Thoracic aorta (tissue), 2 donors: ENCODE data around the gene PHLDA2. TPM values are rescaled to one million over a fixed set of nuclear protein-coding genes. Genes with fewer than 3 reads are reported as not detected.

Source experiments
- ATAC-seq: fragments of 150-250 bp; one replicate; pipeline ENCODE4 v1.8.0; 2017; ENCODE audit warnings: low read depth; ENCODE audit not compliant: insufficient number of reproducible peaks, low FRiP score
- DNase-seq: peaks from one replicate; pipeline ENCODE4 v3.0.0-alpha.2; 2020; ENCODE audit warnings: low spot score
- H3K27ac ChIP-seq, 2 donors: fragments of 200-600 bp; sonication (generic); 1 replicate in 1 of 2; 2 replicates in 1 of 2; pipeline ENCODE4 v1.5.1; 2016; ENCODE audit warnings: mild to moderate bottlenecking in 2 of 2, moderate library complexity in 2 of 2
- H3K27me3 ChIP-seq: fragments of 200-600 bp; sonication (generic); replicated peaks from 2 replicates; pipeline ENCODE4 v1.6.0; 2016; ENCODE audit warnings: mild to moderate bottlenecking; ENCODE audit not compliant: insufficient read depth
- H3K36me3 ChIP-seq: fragments of 200-600 bp; sonication (generic); one replicate; pipeline ENCODE4 v1.5.1; 2016
- H3K4me1 ChIP-seq, 2 donors: fragments of 200-600 bp; sonication (generic); 1 replicate in 1 of 2; 2 replicates in 1 of 2; pipeline versions ENCODE4 v1.5.1 to v1.6.0; 2016; ENCODE audit warnings: low read depth in 2 of 2, mild to moderate bottlenecking in 1 of 2; ENCODE audit not compliant: control insufficient read depth in 1 of 2
- H3K4me3 ChIP-seq: fragments of 200-600 bp; sonication (generic); 2 replicates; pipeline ENCODE4 v1.5.1; 2016; ENCODE audit warnings: mild to moderate bottlenecking
- H3K9me3 ChIP-seq: fragments of 200-600 bp; sonication (generic); 2 replicates; pipeline ENCODE4 v1.5.1; 2016
- total RNA-seq, 2 donors: library from RNA; depleted of rRNA; stranded (reverse); fragments of >200 nt; gene quantifications; one replicate each; pipeline versions ENCODE4 v1.1.0 to v1.2.3, GENCODE V29; 2016
- TF ChIP-seq, protein P1 (sequence below): fragments of 200-600 bp; sonication (generic); IDR thresholded peaks from one replicate; pipeline ENCODE4 v1.5.1; 2019; ENCODE audit warnings: antibody characterized with exemption

Gene PHLDA2
- total RNA-seq, 2 donors from 2014 or later: 14.4 to 21.3 TPM

DNA sequence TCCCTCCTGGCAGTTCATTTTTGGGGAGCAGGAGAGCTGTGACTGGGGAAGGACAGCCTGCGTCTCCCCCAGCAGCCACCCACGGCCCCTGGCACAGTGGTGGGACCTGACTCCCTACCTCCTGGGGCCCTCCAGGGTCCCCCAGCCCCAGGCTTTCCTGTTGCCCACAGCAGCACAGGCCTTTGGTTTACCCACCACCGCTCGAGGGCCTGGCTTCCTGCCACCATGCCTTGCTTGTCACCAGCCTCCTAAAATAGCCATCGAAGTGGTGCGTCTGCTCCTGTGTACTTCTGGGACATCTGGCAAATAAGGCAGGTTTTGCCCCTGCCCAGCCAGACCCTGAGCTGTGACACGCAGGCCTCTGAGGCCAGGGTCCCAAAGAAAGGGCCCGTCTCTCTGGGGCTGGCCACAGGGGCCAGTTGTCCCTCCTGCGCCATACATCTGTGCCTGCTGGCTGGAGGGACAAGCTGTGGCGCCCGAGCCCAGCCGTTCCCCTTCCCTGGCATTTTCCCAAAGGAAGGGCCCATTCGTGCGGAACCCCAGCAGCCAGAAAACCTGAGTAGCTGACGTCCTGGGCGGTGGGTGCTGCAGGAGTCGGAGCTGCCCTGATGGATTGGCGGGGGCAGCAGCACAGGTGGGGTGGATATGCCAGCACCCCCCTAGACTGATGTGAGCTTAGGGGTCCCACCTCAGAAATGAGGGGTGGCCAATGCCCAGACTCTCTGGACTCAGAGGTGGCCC, 14.6 kb downstream of the PHLDA2 start:
- TF ChIP-seq, protein P1, sequence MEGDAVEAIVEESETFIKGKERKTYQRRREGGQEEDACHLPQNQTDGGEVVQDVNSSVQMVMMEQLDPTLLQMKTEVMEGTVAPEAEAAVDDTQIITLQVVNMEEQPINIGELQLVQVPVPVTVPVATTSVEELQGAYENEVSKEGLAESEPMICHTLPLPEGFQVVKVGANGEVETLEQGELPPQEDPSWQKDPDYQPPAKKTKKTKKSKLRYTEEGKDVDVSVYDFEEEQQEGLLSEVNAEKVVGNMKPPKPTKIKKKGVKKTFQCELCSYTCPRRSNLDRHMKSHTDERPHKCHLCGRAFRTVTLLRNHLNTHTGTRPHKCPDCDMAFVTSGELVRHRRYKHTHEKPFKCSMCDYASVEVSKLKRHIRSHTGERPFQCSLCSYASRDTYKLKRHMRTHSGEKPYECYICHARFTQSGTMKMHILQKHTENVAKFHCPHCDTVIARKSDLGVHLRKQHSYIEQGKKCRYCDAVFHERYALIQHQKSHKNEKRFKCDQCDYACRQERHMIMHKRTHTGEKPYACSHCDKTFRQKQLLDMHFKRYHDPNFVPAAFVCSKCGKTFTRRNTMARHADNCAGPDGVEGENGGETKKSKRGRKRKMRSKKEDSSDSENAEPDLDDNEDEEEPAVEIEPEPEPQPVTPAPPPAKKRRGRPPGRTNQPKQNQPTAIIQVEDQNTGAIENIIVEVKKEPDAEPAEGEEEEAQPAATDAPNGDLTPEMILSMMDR: no peak
- no peak overlapping the region for H3K4me3 ChIP-seq
- H3K9me3 ChIP-seq: no peaks in the 10 kb centered on the region
- no peaks in the 10 kb centered on the region for H3K27me3 ChIP-seq
- ATAC-seq (no peak), DNase-seq (no peak)
- H3K36me3 ChIP-seq: no peaks in the 10 kb centered on the region
- H3K27ac ChIP-seq: no peak overlapping the region
- peaks cover 0 to 8% of the 10 kb centered on the region in 2 donors for H3K4me1 ChIP-seq

DNA sequence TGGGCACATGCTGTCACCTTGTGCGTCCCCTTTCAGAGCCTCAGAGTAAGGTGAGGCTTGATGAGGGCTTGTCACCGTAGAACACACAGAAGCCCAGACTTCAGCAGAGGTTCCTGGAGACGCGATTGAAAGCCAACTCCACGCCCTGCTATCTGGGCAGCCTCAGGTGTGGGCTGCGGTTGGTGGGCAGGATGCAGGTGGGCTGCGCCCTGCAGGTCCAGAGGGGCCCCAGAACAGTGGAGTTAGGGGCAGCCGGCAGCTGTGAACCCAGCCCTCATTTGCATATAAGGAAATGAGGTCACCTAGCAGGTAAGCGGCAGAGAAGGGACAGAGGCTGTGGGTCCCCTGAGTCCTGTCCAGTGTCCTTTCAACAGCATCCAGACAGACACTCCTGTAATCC, 15.4 kb downstream of the PHLDA2 start:
- Histone ChIP-seq H3K27me3 (no peaks in the 10 kb centered on the region), H3K36me3 (no peaks in the 10 kb centered on the region), H3K4me1 (peaks cover 0 to 8% of the 10 kb centered on the region in 2 donors), H3K4me3 (no peak overlapping the region), H3K27ac (no peak overlapping the region), H3K9me3 (no peaks in the 10 kb centered on the region)
- DNase-seq (no peak), ATAC-seq (no peak)
- TF ChIP-seq, protein P1: no peak

DNA sequence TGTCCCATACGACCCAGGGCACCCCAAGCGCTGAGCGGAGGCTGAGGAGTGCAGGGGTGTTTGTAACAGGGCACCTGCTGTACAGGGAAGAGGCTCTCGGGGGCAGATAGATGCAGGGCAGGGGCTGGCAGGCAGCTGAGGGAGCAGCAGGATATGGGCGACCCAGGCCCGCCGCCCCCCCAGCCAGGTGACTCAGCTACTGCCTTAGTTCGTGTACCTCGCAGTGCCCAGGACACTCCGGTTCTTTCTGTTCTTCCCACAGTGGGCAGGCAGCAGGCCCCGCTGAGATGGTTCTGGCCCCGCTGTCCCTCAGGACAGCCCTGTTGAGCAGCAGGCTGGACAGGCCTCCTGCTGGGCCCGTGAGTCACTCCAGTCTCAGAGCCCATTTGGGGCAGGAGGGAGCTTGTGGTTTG, 16.2 kb downstream of the PHLDA2 start:
- Histone ChIP-seq H3K27ac (no peak overlapping the region), H3K9me3 (no peaks in the 10 kb centered on the region), H3K4me1 (peaks cover 0 to 8% of the 10 kb centered on the region in 2 donors), H3K4me3 (no peak overlapping the region), H3K27me3 (no peaks in the 10 kb centered on the region), H3K36me3 (no peaks in the 10 kb centered on the region)
- TF ChIP-seq, protein P1: no peak
- ATAC-seq (no peak), DNase-seq (no peak)

- DNase-seq (no peak), ATAC-seq (no peak)
- Histone ChIP-seq H3K27ac (no peak overlapping the region), H3K4me1 (peaks cover 0 to 8% of the 10 kb centered on the region in 2 donors), H3K4me3 (no peak overlapping the region), H3K9me3 (no peaks in the 10 kb centered on the region), H3K27me3 (no peaks in the 10 kb centered on the region), H3K36me3 (no peaks in the 10 kb centered on the region)
- TF ChIP-seq, protein P1: no peak
These were observed 16.7 kb downstream of the PHLDA2 start for GRCh38 chr11:2912498-2912897.

DNA sequence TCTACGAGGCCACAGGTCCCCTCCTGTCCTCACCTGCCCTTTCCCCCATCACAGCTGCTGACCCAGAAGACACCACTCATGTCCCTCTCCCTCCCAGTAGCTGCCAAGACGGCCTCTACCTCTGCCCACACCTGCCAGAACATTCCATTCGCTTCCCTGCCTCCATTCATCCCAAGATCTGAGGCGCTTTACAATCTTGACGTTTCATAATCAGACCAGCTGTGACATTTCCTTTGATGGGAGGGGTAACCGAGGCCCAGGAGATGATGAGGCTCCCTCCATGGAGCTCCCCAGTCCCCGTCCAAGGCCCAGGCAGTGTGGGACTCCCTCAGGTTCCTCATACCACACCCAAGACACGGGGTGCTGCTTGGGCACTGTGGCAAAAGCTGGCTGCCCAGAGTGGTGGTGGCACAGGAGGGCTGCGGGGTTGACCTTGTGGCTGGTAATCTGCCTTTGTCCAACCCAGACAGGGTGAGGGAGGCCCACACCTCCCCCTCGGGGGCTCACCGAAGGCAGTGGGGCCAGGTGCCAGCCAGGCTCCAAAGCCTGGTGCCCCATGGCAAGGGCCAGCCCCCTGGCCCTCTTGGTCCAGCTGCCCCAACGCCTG, 17.3 kb downstream of the PHLDA2 start:
- H3K27me3 ChIP-seq: no peaks in the 10 kb centered on the region
- no peaks in the 10 kb centered on the region for H3K9me3 ChIP-seq
- peaks cover 0 to 8% of the 10 kb centered on the region in 2 donors for H3K4me1 ChIP-seq
- no peak for ATAC-seq
- H3K36me3 ChIP-seq: no peaks in the 10 kb centered on the region
- no peak overlapping the region for H3K4me3 ChIP-seq
- no peak overlapping the region for H3K27ac ChIP-seq
- TF ChIP-seq, protein P1: no peak
- no peak for DNase-seq
